Endodermal cell (in vitro differentiated cells): ENCODE measurements around the gene CROCC2. TPM values are rescaled to one million over a fixed set of nuclear protein-coding genes. Genes with fewer than 3 reads are reported as not detected.

Source experiments
- DNase-seq: peaks from one replicate; pipeline ENCODE4 v3.0.0-alpha.2; 2017
- H3K27ac ChIP-seq: 2 replicates; pipeline ENCODE4 v1.5.1; 2013; ENCODE audit warnings: mild to moderate bottlenecking, low read depth, low read length, moderate library complexity
- H3K27me3 ChIP-seq: 2 replicates; pipeline ENCODE4 v1.6.1; 2013; ENCODE audit warnings: mild to moderate bottlenecking, low read length, moderate library complexity; ENCODE audit not compliant: insufficient read depth, control insufficient read depth, poor library complexity, severe bottlenecking
- H3K36me3 ChIP-seq: 2 replicates; pipeline ENCODE4 v1.7.0; 2013; ENCODE audit warnings: mild to moderate bottlenecking, low read length, moderate library complexity; ENCODE audit not compliant: control insufficient read depth, insufficient read depth
- H3K4me1 ChIP-seq: one replicate; pipeline ENCODE4 v1.7.0; 2013; ENCODE audit warnings: low read length; ENCODE audit not compliant: control insufficient read depth, insufficient read depth
- H3K4me3 ChIP-seq: 2 replicates; pipeline ENCODE4 v1.5.1; 2013; ENCODE audit warnings: mild to moderate bottlenecking, low read length, moderate library complexity
- H3K9ac ChIP-seq: 2 replicates; pipeline ENCODE4 v1.6.1; 2013; ENCODE audit warnings: mild to moderate bottlenecking, low read length, moderate library complexity; ENCODE audit not compliant: poor library complexity, severe bottlenecking; ENCODE audit errors: extremely low read depth
- H3K9me3 ChIP-seq: 2 replicates; pipeline ENCODE4 v1.6.1; 2013; ENCODE audit warnings: mild to moderate bottlenecking, low read length, moderate library complexity; ENCODE audit not compliant: control insufficient read depth
- H3K27ac Mint-ChIP-seq: 2 replicates; pipeline ENCODE4 v1.8.0; 2020; ENCODE audit warnings: mixed read lengths
- H3K27me3 Mint-ChIP-seq: 2 replicates; pipeline ENCODE4 v1.8.0; 2021; ENCODE audit warnings: mild to moderate bottlenecking, mixed read lengths; ENCODE audit not compliant: insufficient read depth
- H3K36me3 Mint-ChIP-seq: 2 replicates; pipeline ENCODE4 v1.8.0; 2020; ENCODE audit warnings: low read depth, mixed read lengths
- H3K4me1 Mint-ChIP-seq: 2 replicates; pipeline ENCODE4 v1.8.0; 2020; ENCODE audit warnings: mixed read lengths
- H3K4me3 Mint-ChIP-seq: 2 replicates; pipeline ENCODE4 v1.8.0; 2020; ENCODE audit warnings: mild to moderate bottlenecking, moderate library complexity, mixed read lengths
- H3K9me3 Mint-ChIP-seq: 2 replicates; pipeline ENCODE4 v1.8.0; 2020; ENCODE audit warnings: mild to moderate bottlenecking, mixed read lengths
- CTCF ChIP-seq: fragments of 200-600 bp; sonication (generic); conservative IDR thresholded peaks from 2 replicates; pipeline ENCODE4 v1.5.0; 2021; ENCODE audit warnings: antibody characterized with exemption, mild to moderate bottlenecking
- WGBS, 2 experiments: methylation state at CpG; one replicate each; pipeline versions ENCODE4 v1.1.5 to v1.1.7; 2013; ENCODE audit warnings: missing lambda C conversion rate in 2 of 2, mixed read lengths in 1 of 2; ENCODE audit not compliant: insufficient coverage in 1 of 2, insufficient read length in 1 of 2; 5-methylcytosine and 5-hydroxymethylcytosine counted together
- total RNA-seq, 2 donors: library from RNA; stranded (reverse); fragmentation: NEBNext Ultra II Directional in 1 of 2; extraction: Animal tissue kit (Norgen Biotek cat#: 25700) in 1 of 2; gene quantifications; 2 replicates in 1 of 2; 3 replicates in 1 of 2; pipeline ENCODE4 v1.2.1, GENCODE V29; 2021

CROCC2 gene
- total RNA-seq, 2 donors from 2014 or later = not detected

GRCh38 chr2:240958366-240959213 lies 52.5 kb downstream of the CROCC2 start:
- Histone ChIP-seq H3K9ac (no peak overlapping the region), H3K9me3 (no peaks in the 10 kb centered on the region), H3K4me3 (no peak overlapping the region), H3K27me3 (no peaks in the 10 kb centered on the region), H3K27ac (no peak overlapping the region), H3K36me3 (no peaks in the 10 kb centered on the region), H3K4me1 (no peaks in the 10 kb centered on the region)
- DNase-seq = no peak
- TF ChIP-seq CTCF = no peak
- Mint-ChIP-seq H3K4me1 (peaks cover 3% of the 10 kb centered on the region), H3K36me3 (no peaks in the 10 kb centered on the region), H3K27me3 (no peaks in the 10 kb centered on the region), H3K9me3 (no peaks in the 10 kb centered on the region), H3K4me3 (no peak overlapping the region), H3K27ac (no peak overlapping the region)
- WGBS, 2 experiments = 91 to 92% methylated on average over 11 to 19 of the region's 19 CpGs

- Histone ChIP-seq H3K27ac (peak overlapping the region; percentile 16), H3K36me3 (no peaks in the 10 kb centered on the region), H3K27me3 (no peaks in the 10 kb centered on the region), H3K4me1 (no peaks in the 10 kb centered on the region), H3K9me3 (no peaks in the 10 kb centered on the region), H3K4me3 (no peak overlapping the region), H3K9ac (no peak overlapping the region)
- WGBS, 2 experiments = 91 to 98% methylated on average over 10 to 15 of the region's 15 CpGs
- no peaks in the 10 kb centered on the region for H3K36me3 Mint-ChIP-seq
- no peak overlapping the region for H3K27ac Mint-ChIP-seq
- no peak overlapping the region for H3K4me3 Mint-ChIP-seq
- TF ChIP-seq CTCF = no peak
- peaks cover 2% of the 10 kb centered on the region for H3K4me1 Mint-ChIP-seq
- peak; percentile 43 for DNase-seq
- no peaks in the 10 kb centered on the region for H3K9me3 Mint-ChIP-seq
- H3K27me3 Mint-ChIP-seq = no peaks in the 10 kb centered on the region
Observed at GRCh38 chr2:240959214-240959940, 53.2 kb downstream of the CROCC2 start.

- 85 to 91% methylated on average over 11 to 14 of the region's 14 CpGs for WGBS, 2 experiments
- Histone ChIP-seq H3K27me3 (no peaks in the 10 kb centered on the region), H3K27ac (peak overlapping the region; percentile 24), H3K9ac (no peak overlapping the region), H3K4me3 (no peak overlapping the region), H3K9me3 (no peaks in the 10 kb centered on the region), H3K36me3 (no peaks in the 10 kb centered on the region), H3K4me1 (no peaks in the 10 kb centered on the region)
- no peaks in the 10 kb centered on the region for H3K4me1 Mint-ChIP-seq
- no peaks in the 10 kb centered on the region for H3K27me3 Mint-ChIP-seq
- no peak overlapping the region for H3K4me3 Mint-ChIP-seq
- no peak overlapping the region for H3K27ac Mint-ChIP-seq
- H3K9me3 Mint-ChIP-seq = no peaks in the 10 kb centered on the region
- H3K36me3 Mint-ChIP-seq = no peaks in the 10 kb centered on the region
- peak; percentile 43 for DNase-seq
- no peak for TF ChIP-seq CTCF
Observed at GRCh38 chr2:240959941-240960308, 53.8 kb downstream of the CROCC2 start.
